GM21360 (cell line): ENCODE results near the gene CMTM1.
"Not testable (repeated sequence)": the region's sequence is repeated elsewhere in the genome, so short reads cannot be mapped to it uniquely, and the experiment has no call there.

Experiments used
- ATAC-seq: cut with Tn5 transposase; IDR thresholded peaks from one replicate; pipeline ENCODE4 v1.9.1; 2021; ENCODE audit warnings: mild to moderate bottlenecking, moderate library complexity; ENCODE audit not compliant: unreplicated experiment

Gene CMTM1

GRCh38 chr16:66610111-66610820 is 44.0 kb downstream of the CMTM1 start:
- no peak for ATAC-seq

DNA sequence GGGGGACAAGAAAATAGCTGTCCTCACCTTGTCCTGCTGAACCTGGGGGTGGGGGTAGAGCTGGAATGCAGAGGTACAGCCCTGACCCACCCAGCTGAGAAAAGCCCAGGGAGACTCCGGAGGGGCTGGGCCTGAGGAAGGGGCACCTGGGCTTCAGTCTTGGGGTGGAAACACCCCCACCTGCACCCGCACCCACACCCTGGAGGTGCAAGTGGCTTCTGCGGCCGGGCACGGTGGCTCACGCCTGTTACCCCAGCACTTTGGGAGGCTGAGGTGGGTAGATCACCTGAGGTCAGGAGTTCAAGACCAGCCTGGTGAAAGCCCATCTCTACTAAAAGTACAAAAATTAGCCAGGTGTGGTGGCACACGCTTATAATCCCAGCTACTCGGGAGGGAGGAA is 45.7 kb downstream of the CMTM1 start:
- ATAC-seq = not testable (repeated sequence)

DNA sequence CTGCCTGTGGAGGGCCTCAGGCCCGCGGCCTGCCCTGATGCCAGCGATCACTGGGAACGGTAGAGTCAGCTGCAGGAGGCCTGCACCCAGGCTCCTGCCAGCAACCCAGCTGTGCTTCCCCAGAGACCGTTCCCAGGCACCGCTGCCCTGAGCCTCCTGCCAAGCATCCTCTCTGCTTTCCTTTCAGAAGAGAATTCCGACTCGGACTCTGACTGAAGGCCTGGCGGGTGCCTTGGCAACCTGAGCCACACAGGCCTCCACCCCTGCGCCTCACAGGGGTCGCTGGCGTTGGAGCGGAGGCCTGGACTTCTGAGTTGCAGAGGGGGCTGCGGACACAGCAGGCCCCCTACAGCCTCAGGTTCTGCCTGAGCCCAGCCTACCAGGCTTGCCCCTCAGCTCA is 46.2 kb downstream of the CMTM1 start:
- ATAC-seq = no peak

DNA sequence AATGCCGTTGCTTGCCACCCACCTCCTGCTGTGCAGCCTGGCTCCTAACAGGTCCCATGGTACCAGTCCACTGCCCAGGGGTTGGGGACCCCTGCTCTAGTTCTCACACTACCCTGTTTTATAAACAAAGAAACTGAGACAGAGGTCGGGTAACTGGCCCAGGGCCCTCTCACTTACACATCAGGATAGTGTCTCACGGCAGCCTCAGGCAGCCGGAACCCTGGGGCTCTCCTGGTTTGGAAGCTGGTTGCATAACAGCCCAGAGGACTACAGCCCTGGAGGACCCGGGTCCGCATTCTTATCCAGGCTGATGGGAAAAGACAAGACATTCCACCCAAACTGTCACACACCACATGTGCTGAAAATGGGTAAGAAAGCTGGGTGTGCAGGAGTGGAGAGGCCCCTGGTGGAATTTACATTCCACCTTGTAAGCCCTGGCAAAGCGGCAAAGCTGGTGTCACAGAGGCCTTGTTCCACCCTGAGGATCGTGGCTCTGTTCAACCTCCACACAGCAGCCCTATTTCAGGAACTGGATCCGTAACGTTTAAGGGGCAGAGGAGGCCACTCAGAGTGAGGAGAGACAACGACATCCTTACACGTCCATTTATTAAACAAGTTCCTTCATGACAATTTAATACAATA is 48.0 kb downstream of the CMTM1 start:
- no peak for ATAC-seq

GRCh38 chr16:66616169-66616568 is 49.9 kb downstream of the CMTM1 start:
- no peak for ATAC-seq

DNA sequence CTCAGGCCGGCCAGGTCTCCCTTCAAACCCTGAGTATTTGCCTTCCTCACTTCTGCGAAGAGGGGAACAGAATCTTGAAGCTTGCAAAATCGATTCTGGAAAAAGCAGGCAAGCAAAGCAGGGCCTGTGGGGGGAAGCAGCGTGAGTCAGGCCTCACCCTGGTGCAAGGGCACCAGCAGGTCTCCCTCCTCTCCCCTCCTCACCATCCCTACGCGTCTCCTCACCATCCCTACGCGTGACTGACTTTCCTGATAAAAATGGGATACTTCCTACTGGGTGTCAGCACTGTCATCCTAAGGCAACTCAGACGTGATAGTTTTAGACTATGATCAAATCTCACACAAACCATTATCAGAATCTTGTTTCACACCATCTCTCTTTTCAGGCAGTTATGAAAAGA is 50.4 kb downstream of the CMTM1 start:
- ATAC-seq = no peak

DNA sequence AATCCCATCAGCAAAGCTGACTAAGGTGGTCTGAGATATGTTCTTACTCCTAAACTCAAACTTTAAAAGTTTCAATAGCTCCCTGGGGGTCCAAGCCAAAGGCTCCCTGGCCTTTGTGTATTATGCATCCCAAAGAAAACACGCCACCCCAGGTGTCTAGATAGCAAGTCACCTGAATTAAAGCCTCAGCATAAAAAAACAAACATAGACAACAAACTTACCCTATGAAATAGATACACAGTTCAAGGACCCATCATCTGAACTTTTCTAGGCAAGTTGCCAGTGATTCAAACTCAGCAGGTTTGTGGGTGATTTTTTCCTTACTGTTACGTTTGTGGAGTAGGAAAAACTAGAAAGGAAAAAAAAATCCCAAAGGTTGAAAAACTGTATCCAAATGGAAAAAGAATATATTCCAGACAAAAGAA is 50.8 kb downstream of the CMTM1 start:
- ATAC-seq = no peak

- no peak for ATAC-seq
Measured at GRCh38 chr16:66617728-66618127, 51.5 kb downstream of the CMTM1 start.

GRCh38 chr16:66618588-66619375 is 52.5 kb downstream of the CMTM1 start:
- ATAC-seq = no peak

DNA sequence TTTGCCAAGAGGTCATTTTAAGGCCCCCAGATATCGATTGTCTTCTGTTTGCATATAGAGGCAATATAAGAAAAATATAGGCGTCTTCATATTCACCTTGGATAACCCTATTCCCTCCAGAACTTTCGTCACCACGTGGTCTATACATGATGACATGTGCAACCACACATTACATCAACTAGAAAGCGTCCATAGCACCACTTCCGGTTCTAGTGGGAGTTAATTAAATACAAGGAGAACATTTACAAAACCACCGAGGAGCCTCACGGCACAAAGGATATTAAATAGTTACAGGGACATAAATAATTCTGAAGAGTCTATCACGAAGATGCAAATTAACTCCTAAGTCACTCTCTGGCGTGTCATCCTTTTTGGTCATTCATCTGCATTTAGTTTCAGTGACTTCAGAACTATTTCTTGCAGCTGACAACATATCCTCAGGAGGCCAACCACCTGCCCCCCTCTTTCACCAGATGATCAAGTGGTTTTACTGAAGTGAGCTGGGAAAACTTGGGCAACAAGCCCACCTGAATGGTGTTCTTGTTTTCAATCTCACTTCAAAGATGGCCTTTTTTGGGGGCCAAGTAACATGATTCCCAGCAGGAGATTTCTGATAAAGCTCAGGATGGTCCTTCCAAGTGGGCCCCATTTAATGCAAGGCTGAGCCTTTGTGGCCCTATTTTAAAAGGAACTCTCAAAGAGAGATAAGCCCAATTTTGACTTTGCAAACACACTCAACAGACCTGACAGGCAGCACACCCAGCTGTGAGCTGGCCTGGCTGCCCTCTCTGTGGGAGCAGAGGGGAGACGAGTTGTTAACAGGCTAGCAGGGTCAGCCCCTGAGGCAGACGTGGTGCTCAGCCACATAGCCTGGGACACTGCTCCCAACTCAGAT is 53.5 kb downstream of the CMTM1 start:
- ATAC-seq = no peak

GRCh38 chr16:66620429-66620795 is 54.2 kb downstream of the CMTM1 start:
- ATAC-seq = no peak

GRCh38 chr16:66621973-66622372 is 55.7 kb downstream of the CMTM1 start:
- no peak for ATAC-seq

DNA sequence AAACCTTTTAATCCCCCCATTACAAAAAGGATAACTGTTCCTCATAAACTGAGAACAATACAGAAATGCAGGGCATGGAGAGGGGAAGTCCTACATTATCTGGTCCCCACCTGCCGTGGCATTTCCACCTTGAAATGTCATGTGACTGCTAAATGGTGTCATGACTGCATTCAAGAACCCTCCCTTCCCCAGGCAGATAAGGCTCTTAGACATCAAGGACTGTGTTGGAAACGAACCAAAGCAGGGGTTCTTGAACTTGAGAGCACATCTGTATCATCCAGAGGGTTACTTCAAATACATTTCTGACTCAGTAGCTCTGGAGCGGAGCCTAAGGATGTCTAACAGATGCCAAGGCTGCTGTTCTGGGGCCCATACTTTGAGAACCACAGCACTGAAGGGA is 56.6 kb downstream of the CMTM1 start:
- no peak for ATAC-seq

DNA sequence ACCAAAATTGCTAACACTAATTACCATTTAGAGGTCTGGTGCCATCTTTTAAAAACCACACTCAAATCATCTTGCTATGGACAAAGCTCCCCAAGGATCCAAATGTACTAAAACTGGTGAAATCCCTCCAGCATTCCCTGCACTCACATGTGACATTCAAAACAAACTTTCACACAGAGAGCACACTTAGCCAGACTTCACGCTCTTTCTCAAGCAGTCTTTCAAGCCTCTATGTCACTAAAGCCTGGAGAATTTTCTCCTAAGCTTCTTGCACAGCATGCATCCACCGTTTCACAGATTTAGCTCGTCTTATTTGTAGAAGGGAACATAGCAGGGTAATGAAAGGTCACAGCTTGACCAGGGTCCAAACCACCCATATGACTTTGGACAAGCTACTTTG is 57.5 kb downstream of the CMTM1 start:
- ATAC-seq = no peak

GRCh38 chr16:66627611-66628378 is 61.6 kb downstream of the CMTM1 start:
- not testable (repeated sequence) for ATAC-seq
